RPMI8226 (cell line): ENCODE data around the gene TTC19.
"Not testable (repeated sequence)": the region's sequence is repeated elsewhere in the genome, so short reads cannot be mapped to it uniquely, and the experiment has no call there.

Experiments
- DNase-seq: peaks from one replicate; pipeline ENCODE4 v3.0.0-alpha.2; 2015

Gene TTC19

DNA sequence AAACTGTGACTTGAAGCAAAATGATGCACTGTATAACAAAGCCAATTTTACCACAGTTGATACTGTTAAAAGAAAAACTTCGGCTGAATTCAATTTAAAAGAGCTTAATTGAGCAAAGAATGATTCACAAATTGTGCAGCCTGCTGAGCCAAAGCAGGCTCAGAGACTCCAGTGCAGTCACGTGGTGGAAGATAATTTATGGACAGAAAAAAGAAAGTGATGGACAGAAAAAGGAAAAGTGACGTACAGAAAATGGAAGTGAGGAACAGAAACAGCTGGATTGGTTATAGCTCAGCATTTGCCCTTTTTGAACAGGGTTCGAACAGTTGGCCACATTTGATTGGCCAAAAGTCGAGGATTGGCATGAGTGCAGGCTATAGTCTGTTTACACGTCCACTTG, 25.8 kb upstream of the TTC19 start:
- no peak for DNase-seq

DNA sequence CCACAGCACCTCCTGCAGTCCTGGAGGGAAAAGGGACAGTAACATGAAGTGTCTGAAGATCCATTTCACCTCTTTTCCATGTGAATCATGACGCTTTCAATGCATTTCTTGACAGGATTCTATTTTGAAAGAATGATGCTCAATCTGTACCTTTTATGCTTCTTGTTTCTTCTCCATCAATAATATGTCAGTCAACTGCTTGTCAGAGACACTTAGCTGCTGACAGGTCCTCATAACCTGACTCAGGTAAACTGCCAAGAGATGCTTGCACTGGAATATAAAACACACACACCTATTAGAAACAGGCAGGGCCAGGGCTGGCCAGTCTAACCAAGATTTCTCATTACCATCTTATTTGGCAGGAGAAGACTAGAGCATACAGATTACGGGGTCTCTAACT, 21.7 kb upstream of the TTC19 start:
- DNase-seq, result no peak

DNA sequence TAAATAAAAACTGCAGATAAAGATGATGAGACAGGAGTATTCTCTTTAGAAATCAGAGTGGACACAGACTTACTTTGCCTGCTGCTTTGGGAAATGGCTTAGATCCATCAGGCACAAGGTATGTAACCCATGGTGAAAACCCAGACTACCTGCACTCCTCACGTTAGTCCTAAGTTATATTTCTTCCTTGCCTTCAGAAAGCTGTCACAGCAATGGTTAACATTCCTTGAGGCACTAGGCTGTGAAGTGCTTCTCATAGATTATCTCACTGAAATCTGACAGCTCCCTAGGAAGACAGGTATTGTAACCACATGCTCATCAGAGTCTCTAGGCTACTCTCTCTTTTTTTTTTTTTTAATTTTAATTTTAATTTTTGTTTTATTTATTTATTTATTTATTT, 21.0 kb upstream of the TTC19 start:
- no peak for DNase-seq

DNA sequence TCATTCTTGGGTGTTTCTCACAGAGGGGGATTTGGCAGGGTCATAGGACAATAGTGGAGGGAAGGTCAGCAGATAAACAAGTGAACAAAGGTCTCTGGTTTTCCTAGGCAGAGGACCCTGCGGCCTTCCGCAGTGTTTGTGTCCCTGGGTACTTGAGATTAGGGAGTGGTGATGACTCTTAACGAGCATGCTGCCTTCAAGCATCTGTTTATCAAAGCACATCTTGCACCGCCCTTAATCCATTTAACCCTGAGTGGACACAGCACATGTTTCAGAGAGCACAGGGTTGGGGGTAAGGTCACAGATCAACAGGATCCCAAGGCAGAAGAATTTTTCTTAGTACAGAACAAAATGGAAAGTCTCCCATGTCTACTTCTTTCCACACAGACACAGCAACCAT, 20.6 kb upstream of the TTC19 start:
- not testable (repeated sequence) for DNase-seq

DNA sequence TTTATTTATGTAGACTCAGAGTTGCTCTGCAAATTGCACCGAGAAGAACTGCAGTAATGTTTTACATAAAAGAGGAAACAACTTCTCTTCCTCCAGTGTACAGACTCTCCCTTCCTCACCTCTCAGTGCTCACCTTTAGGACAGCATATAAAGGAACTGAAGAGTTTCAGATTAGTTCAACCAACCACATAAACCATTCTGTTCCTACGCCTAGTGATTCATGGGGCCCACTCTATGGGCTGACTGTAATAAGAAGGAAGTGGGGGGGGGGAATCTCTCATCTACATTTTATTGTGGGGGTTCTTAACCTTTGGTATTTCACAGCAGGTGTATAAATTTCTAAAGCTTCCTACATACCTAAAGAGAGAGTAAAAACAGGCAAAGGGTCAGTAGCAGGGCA, 18.4 kb upstream of the TTC19 start:
- DNase-seq, result no peak

DNA sequence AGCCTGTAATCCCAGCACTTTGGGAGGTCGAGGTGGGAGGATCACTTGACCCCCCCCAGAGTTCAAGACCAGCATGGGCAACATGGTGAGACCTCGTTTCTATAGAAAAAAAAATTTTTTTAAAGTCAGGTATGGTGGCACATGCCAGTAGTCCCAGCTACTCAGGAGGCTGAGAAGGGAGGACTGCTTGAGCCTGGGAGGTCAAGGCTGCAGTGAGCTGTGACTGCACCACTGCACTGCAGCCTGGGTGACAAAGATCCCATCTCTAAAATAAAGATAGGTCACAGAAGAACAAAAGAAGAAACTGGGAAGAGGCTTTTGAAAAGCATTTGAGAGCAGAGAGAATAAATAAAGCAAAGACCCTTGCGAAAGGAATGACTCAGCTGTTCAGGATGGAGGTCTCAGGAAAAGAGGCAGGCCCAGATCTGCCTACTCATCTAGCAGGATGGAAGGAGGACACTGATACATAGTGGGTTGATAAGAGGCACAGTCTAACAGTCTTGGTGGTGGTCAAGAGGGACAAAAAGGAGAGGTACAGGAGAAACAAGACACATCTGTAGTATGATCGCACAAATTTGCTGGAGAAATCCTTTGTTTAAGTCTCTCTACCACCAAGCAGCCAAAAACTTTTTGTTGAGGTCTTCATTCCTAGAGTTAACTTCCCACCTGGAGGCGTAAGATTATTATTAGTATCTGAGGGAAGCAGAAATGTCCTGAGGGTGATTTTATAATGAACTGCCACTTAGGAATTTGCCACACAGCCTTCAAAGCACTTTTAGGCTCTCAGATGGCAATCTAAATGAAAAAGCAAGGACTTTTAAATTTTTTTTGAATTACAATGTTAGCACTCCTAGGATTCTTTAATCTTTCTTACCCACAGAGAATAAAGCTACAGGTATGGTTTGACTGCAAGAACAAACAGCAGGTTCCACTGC, 17.7 kb upstream of the TTC19 start:
- no peak for DNase-seq

DNA sequence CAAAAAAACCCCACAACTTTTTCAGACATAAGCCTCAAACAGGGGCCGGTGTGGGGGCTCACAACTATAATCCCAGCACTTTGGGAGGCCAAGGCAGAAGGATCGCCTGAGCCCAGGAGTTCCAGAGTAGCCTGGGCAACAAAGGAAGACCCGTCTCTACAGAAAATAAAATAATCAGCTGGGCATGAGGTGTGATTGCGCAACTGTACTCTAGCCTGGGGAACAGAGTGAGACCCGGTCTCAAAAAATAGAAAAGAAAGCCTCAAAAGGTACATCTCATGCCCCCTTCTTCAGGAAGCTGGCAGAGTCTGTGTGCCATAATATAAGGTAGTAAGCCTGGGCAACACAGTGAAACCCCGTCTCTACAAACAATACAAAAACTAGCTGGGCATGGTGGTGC, 3.3 kb upstream of the TTC19 start:
- no peak for DNase-seq

DNA sequence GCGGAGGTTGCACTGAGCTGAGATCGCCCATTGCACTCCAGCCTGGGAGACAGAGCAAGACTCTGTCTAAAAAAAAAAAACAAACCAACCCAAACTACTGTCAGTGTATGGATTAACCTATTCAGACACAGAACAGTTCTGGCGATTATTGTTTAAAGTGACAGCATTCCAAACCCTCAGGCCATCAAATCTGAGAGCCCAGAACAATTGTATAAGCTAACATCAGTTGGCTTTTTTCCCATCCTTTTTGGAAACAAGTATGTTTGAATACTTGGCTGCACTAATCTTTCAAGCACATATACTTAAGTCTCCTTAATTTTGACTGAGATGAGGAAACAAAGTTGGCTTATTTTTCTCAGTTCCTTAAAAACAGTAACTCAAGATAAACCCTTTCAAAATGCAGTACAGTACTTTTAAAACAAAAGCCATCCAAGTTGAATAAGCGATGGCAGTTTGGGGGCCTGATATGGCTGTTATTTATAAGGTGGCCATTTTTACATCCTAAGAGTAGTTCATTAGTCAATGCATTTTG, 1.5 kb upstream of the TTC19 start:
- DNase-seq, result no peak

DNA sequence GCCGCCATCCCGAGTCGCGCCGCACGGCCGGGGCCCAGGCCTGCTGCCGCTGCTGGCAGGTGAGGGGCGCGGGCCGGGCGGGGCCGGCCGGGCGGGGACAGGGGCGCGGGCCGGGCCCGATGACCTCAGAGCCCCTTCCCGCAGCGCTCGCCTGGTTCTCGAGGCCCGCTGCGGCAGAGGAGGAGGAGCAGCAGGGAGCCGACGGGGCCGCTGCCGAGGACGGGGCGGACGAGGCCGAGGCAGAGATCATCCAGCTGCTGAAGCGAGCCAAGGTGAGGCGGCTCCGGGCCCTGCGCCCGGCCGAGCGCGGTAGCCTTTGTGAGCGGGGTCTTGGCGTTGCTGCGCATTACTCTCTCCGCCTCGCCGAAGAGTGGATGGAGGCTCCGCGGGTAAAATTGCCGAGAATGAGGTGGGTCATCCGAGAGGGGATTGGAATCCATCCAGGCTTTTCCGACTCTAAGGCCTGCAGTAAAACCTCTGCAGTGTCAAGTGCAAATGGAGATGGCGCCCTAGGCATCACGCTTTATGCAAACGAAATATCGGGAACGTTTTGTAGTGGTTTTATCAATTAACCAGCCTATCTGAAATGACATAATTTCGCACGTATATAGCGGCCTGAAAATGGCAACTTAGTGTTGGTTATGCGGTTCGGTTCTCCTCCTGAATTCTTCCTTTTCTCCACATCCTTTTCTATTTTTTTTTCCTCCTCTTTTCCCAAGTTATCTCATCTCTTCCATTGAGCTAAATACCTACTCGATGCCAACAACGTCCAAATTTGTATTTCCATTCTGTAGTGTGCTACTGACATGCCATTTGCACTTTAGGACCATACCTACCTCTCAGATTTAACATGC, 577 bp downstream of the TTC19 start:
- peak; percentile 35 for DNase-seq

DNA sequence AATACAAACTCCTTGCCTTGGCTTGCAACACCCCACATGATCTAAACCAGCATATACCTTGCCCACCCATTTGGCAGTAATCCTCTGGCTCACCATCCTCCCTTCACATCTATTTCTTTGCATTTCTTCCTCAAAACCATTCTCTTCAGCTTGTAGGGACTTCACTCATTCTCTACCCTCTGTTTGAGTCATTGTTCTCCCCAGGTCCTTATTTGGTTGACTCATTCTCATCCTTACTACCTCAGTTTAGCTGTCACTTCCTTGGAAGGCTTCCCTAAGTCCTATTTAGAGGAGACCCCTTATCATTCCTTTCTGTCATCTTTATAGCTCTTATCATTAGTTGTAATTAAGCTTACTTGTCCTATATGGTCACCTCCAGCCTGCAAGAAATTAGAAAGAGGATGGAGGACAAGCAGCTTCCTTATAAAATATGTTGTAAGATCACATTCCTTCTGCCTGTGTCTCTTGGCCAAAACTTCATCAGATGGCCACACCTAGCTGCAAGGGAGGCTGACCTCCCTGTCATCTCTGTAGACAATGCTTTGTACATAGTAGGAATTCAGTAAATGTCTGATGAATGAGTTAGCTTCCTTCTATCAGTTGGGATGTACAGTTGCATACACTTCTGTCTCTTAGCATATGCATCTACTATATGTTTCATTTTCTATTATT, 1.7 kb downstream of the TTC19 start:
- DNase-seq, result no peak

DNA sequence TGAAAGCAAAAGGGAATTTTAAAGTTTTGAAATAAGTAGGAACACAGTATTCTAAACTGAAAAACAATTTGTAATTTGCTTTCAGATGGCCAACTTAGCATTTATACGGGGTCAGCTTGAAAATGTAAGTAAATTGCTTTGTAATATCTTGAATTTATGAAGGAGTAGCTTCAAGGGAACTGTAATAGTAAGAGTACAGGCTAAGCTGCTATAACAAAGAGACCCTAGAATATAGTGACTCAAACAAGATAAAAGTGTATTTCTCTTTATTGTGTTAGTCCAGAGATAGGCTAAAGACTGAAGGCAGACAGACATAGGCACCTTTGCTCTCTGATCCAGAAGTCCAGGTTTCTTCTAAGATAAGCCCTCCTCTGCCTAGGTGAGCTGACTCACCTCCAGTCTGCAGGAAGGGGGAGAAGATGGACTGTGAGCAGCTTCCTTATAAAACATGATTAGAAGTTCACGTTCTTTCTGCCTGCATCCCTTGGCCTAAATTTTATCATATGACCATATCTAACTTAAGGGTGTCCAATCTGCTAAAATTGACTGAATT, 3.2 kb downstream of the TTC19 start:
- DNase-seq, result no peak

DNA sequence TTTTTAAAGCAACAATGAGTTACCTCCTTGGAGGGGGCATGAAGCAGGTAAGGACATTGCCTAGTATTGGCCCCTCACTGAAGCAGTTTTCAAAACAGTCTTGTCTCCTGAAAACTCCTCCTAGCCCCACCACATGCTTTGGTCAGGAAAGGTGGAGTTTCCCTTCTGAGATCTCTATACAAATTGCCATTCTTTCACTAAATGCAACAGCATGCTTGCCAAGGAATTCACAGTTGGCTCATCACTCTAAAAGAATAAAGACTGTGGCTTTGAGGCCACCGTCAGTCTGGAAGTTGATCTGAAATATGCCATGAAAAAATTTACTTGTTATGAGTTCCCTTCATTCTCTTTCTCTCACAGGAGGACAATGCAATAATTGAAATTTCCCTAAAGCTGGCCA, 4.2 kb downstream of the TTC19 start:
- DNase-seq, result no peak

DNA sequence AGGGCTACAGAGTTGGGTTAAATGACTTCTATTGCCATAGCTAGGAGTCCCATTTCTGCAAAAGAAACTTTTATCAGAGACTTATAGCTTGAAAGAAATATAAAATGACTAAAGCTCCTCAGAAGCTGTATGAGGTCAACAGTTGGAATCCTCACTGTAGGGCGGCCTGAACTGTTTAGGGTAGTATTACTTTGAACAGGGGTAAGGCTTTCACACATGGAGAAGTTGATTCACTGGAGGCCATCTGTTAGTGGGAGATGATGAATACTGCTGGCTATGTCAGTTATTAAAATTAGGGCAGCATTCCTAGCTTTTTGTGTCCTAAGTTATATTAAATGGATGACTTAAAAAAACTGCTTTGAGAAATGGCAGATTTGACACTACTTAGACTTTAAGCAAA, 6.0 kb downstream of the TTC19 start:
- DNase-seq, result no peak

DNA sequence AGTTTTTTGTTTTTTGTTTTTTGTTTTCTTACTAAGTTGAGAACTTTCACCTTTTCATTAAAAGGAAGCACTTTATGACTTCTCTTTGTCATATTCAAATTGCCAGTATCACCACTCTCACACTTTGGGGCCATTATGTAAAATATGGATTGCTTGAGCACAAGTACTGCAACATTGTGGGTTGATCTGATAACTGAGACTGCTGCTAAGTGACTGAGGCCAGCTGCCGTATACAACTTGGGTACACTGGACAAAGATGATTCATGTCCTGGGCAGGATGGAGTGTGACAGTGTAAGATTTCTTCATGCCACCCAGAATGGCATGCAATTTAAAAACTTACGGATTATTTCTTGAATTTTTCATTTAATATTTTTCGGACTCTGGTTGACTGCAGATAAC, 7.8 kb downstream of the TTC19 start:
- DNase-seq, result no peak

DNA sequence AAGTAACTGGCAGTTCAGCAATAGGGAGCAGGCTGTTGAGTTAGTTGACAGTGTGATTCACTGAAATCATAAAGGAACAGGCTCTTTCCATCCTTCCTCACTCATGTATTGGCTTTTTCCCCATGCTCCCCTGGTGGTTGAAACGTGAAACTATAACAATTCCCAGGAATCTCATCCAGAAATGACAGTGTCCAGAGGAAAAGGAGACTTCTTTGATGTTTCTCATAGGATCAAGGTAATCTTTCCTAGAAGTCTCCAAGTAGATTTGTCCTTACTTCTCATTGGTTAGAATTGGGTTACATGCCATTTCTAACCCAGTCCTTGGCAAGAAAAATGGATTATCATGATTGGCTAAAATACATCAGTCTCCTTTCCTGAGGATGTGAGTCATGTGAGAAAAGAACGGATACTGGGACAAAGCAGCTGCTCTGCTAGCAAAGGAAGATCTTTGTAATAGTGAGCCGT, 14.4 kb downstream of the TTC19 start:
- no peak for DNase-seq

DNA sequence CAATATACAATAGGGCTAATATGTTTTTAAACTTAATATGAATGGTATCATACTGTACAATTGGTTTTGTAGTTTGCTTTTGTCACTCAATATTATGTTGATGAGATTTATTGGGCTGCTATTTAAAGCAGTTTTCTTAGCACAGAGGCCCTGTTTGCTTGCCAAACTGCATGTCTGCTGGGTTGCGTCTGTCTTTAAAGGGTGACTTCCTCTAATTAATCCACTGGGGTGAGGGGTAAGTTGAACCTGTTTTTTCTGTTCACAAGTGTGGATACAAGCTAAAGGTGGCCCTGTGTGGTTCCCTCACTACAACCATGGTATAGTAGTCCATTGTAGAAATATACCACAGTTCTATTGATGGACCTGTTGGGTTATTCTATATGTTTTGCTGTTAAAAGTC, 19.7 kb downstream of the TTC19 start:
- DNase-seq, result no peak

DNA sequence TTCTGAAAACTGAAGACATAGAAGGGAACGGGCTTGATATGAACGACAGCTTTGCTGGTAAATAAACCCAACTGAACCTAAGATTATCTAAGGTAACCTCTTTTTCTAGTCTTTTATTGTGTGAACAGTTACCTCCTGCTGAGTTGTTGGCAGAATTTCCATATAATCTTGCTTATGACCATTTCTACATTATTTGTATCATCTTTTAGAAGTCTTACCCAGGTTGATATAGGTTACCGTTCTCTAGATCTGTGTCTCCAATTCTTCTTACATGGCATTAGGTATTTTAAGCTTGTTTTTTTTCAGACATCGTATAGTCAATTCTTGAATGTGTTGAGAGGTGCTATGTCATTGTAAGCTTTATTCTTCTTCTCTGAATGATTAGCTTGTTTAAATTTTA, 24.3 kb downstream of the TTC19 start:
- no peak for DNase-seq

DNA sequence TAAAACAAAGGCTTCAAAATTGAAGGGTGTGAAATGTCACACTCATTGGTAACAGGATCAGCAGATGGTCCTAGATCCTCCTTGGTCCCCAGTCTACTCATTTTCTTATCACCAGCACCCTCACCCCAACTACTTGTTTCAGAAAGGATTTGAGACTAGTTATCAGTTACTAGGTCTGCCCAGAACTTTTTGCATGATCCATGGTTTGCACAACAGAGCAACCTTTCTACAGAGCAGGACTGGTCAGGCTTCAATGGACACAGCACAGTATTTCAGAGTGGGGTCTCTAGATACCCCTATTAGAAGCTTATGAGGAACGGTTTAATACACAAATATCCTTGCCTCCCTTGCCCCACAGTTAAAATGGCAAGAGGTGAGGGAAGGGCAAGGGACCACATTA, 25.6 kb downstream of the TTC19 start:
- DNase-seq, result no peak

DNA sequence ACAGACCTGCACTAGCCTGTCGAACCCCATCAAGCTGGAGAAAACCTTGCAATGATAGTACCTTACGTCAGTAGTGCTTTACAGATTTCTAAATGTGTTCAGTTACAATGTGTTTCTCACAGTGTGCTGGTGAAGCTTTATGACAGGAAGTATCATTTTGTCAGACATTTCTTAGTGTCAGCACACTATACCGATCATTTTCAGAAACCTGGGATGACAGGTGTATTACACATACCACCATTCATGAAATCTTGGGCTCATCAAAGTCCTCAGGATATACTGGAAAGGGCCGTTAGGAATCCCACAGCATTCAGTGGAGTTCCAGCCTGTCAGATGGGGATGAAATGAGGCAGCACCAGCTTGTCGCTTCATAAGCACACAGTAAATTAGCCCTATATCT, 27.3 kb downstream of the TTC19 start:
- DNase-seq, result no peak

DNA sequence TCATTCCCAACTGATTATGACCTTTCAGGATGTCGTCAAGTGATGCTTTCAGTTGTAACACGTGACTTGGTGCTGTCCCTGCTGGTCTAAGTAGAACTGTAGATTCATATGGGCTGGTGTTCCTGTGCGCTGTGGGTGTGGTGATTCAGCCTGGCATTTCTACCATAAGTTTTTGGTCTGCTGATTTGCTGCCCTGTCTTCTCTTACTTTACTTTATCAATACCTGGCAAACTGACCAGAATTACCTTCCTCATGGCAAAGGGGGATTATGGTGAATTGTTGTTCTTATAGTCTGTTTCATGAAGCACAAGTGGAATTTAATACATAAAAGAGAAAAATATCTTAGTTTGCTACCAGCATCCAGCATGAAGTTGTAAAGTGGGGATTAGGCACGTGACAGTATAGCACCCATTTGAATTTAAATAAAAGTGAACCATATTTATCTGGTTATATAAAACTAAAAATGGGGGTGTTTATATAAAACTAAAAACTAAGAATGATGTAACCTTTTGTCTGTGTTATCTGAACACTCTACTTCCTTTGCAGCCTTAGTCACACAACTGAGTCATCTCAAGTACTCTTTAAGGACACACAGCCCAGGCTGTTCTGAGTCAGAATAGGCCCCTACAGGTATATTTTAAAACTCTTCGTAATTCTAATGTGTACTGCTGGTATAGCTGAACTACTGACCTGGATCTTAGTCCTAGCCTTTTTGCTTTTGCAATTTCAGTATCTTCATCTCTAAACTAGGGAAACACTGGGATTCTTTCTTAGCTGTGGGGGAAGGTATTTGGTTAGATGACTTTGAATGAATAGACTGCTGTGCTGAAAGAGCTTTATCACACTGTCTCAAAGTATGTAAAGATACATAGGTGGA, 28.3 kb downstream of the TTC19 start:
- no peak for DNase-seq

DNA sequence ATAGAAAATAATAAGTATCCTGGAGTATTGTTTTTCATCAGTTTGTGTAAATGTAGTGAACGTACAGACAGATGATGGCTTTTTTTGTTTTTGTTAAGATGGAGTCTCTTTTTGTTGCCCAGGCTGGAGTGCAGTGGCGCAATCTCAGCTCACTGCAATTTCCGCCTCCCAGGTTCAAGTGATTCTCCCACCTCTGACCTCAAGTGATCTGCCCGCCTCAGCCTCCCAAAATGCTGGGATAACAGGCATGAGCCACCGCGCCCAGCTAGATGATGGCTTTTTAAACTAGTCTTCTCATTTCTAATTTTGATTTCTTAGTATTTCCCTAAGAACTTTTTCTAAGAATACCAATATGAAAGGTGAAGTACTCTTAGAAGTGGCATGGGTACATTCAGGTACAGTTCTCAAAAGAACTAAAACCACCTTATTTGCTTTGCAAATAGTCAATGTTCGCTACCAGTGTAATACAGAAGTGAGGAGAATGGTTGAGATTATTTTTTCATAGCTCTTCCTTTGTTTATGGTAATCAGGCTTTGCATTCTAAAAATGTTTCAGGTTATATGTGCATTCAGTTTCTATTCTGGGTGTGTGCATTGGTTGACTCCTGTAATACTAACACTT, 34.2 kb downstream of the TTC19 start:
- no peak for DNase-seq
